ENCODE data around the gene MOB3B. TPM values are rescaled to one million over a fixed set of nuclear protein-coding genes. Genes with fewer than 3 reads are reported as not detected.
"Not testable (repeated sequence)": the region's sequence is repeated elsewhere in the genome, so short reads cannot be mapped to it uniquely, and the experiment has no call there.

MOB3B gene
- total RNA-seq, 1 donor from 2014 or later = 0.94 TPM

DNA sequence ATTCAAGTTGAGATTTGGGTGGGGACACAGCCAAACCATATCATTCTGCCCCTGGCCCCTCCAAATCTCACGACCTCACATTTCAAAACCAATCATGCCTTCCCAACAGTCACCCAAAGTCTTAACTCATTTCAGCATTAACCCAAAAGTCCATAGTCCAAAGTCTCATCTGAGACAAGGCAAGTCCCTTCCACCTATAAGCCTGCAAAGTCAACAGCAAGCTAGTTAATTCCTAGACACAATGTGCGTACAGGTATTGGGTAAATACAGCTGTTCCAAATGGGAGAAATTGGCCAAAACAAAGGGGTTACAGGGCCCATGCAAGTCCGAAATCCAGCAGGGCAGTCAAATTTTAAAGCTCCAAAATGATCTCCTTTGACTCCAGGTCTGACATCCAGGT, 64.7 kb downstream of the MOB3B start:
- H3K4me3 Mint-ChIP-seq (ENCODE audit: low read depth); H3K27me3 Mint-ChIP-seq (ENCODE audit: low read depth); H3K9me3 Mint-ChIP-seq; H3K4me1 Mint-ChIP-seq (ENCODE audit: low read depth); DNase-seq (ENCODE audit: low spot score); H3K36me3 Mint-ChIP-seq (ENCODE audit: low read depth); H3K27ac Mint-ChIP-seq: not testable (repeated sequence)
- intact Hi-C loops (cut with micrococcal nuclease) = loop anchor here (5.0 kb wide), 1 partner anchor 47 kb away; no protein-coding TSS in a partner anchor

DNA sequence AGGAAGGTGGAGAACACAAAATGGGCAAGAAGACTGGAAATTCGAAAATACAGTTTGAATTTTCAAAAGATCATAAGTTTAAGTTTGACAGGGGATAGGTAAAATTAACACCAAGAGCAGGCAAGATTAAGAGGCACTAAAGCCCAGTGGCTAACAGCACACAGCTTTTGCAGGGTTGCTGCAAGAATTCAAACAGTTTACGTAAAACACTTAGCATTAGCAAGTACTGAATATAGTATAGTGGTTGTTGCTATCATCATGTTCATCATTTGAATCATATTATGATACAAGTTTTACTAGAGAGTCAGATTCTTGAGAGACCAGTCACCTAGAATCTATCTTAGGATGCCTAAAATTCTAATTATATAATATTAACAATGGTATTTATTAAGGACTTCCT, 66.8 kb downstream of the MOB3B start:
- Mint-ChIP-seq H3K4me1 (ENCODE audit: low read depth) (no peaks in the 10 kb centered on the region), H3K4me3 (ENCODE audit: low read depth) (no peak overlapping the region), H3K27me3 (ENCODE audit: low read depth) (no peaks in the 10 kb centered on the region), H3K36me3 (ENCODE audit: low read depth) (no peaks in the 10 kb centered on the region), H3K9me3 (no peaks in the 10 kb centered on the region), H3K27ac (no peak overlapping the region)
- intact Hi-C loops (cut with micrococcal nuclease) = loop anchor here (5.0 kb wide), 1 partner anchor 49 kb away; no protein-coding TSS in a partner anchor
- DNase-seq (ENCODE audit: low spot score) = no peak

DNA sequence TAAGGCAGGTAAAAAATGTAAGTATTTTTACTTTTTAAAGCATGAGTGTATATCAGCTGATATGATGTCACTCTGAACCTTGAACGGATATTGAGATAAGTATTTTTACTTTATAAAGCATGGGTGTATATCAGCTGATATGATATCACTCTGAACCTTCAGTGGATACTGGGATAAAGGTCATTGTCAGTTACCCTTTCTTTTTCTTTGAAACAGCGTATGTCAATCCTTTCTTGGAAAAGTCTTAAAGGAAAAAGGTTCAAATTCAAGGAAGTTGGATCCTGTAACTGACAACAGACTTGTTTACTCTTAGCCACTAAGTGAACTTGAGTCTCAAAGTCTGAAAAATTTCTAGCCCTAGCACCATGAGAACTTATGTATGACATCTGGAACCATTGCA, 67.2 kb downstream of the MOB3B start:
- no peaks in the 10 kb centered on the region for H3K4me1 Mint-ChIP-seq (ENCODE audit: low read depth)
- DNase-seq (ENCODE audit: low spot score) = no peak
- H3K27me3 Mint-ChIP-seq (ENCODE audit: low read depth) = no peaks in the 10 kb centered on the region
- no peaks in the 10 kb centered on the region for H3K9me3 Mint-ChIP-seq
- no peak overlapping the region for H3K4me3 Mint-ChIP-seq (ENCODE audit: low read depth)
- no peaks in the 10 kb centered on the region for H3K36me3 Mint-ChIP-seq (ENCODE audit: low read depth)
- no peak overlapping the region for H3K27ac Mint-ChIP-seq
- intact Hi-C loops (cut with micrococcal nuclease) = loop anchor here (5.0 kb wide), 1 partner anchor 50 kb away; no protein-coding TSS in a partner anchor

- no peak for DNase-seq (ENCODE audit: low spot score)
- Mint-ChIP-seq H3K36me3 (ENCODE audit: low read depth) (no peaks in the 10 kb centered on the region), H3K9me3 (no peaks in the 10 kb centered on the region), H3K27me3 (ENCODE audit: low read depth) (no peaks in the 10 kb centered on the region), H3K4me1 (ENCODE audit: low read depth) (no peaks in the 10 kb centered on the region), H3K4me3 (ENCODE audit: low read depth) (no peak overlapping the region), H3K27ac (no peak overlapping the region)
- intact Hi-C loops (cut with micrococcal nuclease) = loop anchor here (5.0 kb wide), 1 partner anchor 52 kb away; no protein-coding TSS in a partner anchor
These were observed 69.2 kb downstream of the MOB3B start for GRCh38 chr9:27460226-27461023.

- no peaks in the 10 kb centered on the region for H3K36me3 Mint-ChIP-seq (ENCODE audit: low read depth)
- H3K27me3 Mint-ChIP-seq (ENCODE audit: low read depth) = peaks cover 2% of the 10 kb centered on the region
- intact Hi-C loops (cut with micrococcal nuclease) = no loop called here
- DNase-seq (ENCODE audit: low spot score) = no peak
- no peak overlapping the region for H3K4me3 Mint-ChIP-seq (ENCODE audit: low read depth)
- H3K27ac Mint-ChIP-seq = no peak overlapping the region
- H3K4me1 Mint-ChIP-seq (ENCODE audit: low read depth) = no peaks in the 10 kb centered on the region
- no peaks in the 10 kb centered on the region for H3K9me3 Mint-ChIP-seq
These were observed 72.2 kb downstream of the MOB3B start for GRCh38 chr9:27457445-27457844.

- intact Hi-C loops (cut with micrococcal nuclease) = no loop called here
These were observed 75.6 kb downstream of the MOB3B start for GRCh38 chr9:27453860-27454553.

DNA sequence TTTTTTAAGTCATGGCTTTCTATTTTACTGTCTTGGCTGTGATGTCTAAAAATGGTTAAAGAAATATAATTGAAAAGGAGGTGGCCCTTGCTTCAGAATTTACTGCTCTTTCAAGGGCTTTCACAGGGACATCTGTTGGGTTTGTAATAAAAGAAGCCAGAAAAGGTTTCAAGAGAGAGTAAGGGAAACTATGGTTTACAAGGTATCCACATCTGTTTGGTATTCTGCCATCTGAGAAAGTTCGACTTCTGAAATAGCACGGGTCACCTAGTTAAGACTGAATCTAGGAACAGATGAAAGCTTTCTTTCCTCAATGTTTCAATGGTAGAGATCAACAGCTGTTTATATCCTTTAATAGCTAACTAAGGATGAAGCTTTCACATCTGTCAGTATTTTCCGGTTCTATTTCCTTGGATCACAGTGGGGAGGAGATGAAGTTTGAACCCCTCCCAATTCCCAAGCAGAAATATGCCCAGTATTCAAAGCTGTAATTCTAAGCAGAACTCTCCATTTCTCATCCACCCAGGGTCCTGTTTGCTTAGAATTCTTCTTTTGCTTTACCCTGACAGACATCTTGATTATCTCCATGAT, 78.3 kb downstream of the MOB3B start:
- Mint-ChIP-seq H3K4me3 (ENCODE audit: low read depth) (no peak overlapping the region), H3K27me3 (ENCODE audit: low read depth) (peaks cover 2% of the 10 kb centered on the region), H3K4me1 (ENCODE audit: low read depth) (no peaks in the 10 kb centered on the region), H3K36me3 (ENCODE audit: low read depth) (no peaks in the 10 kb centered on the region), H3K27ac (no peak overlapping the region), H3K9me3 (no peaks in the 10 kb centered on the region)
- no peak for DNase-seq (ENCODE audit: low spot score)
- intact Hi-C loops (cut with micrococcal nuclease) = no loop called here

More at GRCh38 chr9:27453860-27454553, 75.6 kb downstream of the MOB3B start:
- Mint-ChIP-seq H3K27ac (no peak overlapping the region), H3K36me3 (ENCODE audit: low read depth) (no peaks in the 10 kb centered on the region), H3K27me3 (ENCODE audit: low read depth) (peaks cover 2% of the 10 kb centered on the region), H3K9me3 (no peaks in the 10 kb centered on the region), H3K4me3 (ENCODE audit: low read depth) (no peak overlapping the region), H3K4me1 (ENCODE audit: low read depth) (no peaks in the 10 kb centered on the region)
- DNase-seq (ENCODE audit: low spot score) = no peak

DNA sequence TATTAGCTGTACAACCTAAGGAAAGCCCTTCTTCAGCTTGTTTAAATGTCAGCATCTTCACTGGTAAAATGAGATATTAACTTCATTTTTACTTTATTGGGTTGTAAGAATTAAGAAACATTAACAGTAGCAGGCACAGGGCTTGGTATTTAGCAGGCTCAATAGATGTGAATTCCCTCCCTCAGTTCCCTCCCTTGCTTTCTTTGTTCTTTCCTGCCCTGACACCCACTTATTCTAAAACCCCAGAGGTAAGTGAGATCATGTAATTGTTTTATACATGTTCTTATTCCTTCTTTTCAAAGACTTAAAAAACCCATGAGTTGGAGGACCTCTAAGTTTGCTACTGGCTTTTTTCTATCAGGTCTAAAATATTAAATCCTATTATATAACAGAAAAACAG, 78.9 kb downstream of the MOB3B start:
- DNase-seq (ENCODE audit: low spot score) = no peak
- Mint-ChIP-seq H3K36me3 (ENCODE audit: low read depth) (no peaks in the 10 kb centered on the region), H3K4me3 (ENCODE audit: low read depth) (no peak overlapping the region), H3K9me3 (no peaks in the 10 kb centered on the region), H3K4me1 (ENCODE audit: low read depth) (no peaks in the 10 kb centered on the region), H3K27ac (no peak overlapping the region), H3K27me3 (ENCODE audit: low read depth) (peaks cover 2% of the 10 kb centered on the region)
- intact Hi-C loops (cut with micrococcal nuclease) = no loop called here

GRCh38 chr9:27448356-27448755, 81.3 kb downstream of the MOB3B start:
- H3K36me3 Mint-ChIP-seq (ENCODE audit: low read depth); H3K9me3 Mint-ChIP-seq; H3K27ac Mint-ChIP-seq; DNase-seq (ENCODE audit: low spot score); H3K4me3 Mint-ChIP-seq (ENCODE audit: low read depth); intact Hi-C loops (cut with micrococcal nuclease); H3K4me1 Mint-ChIP-seq (ENCODE audit: low read depth); H3K27me3 Mint-ChIP-seq (ENCODE audit: low read depth): not testable (repeated sequence)

- no peaks in the 10 kb centered on the region for H3K36me3 Mint-ChIP-seq (ENCODE audit: low read depth)
- no peak overlapping the region for H3K27ac Mint-ChIP-seq
- intact Hi-C loops (cut with micrococcal nuclease) = no loop called here
- H3K9me3 Mint-ChIP-seq = no peaks in the 10 kb centered on the region
- peaks cover 2% of the 10 kb centered on the region for H3K27me3 Mint-ChIP-seq (ENCODE audit: low read depth)
- no peaks in the 10 kb centered on the region for H3K4me1 Mint-ChIP-seq (ENCODE audit: low read depth)
- no peak overlapping the region for H3K4me3 Mint-ChIP-seq (ENCODE audit: low read depth)
- DNase-seq (ENCODE audit: low spot score) = no peak
These were observed 82.5 kb downstream of the MOB3B start for GRCh38 chr9:27447031-27447683.

- intact Hi-C loops (cut with micrococcal nuclease) = no loop called here
- no peak overlapping the region for H3K27ac Mint-ChIP-seq
These were observed 83.9 kb downstream of the MOB3B start for GRCh38 chr9:27445688-27446087.

DNA sequence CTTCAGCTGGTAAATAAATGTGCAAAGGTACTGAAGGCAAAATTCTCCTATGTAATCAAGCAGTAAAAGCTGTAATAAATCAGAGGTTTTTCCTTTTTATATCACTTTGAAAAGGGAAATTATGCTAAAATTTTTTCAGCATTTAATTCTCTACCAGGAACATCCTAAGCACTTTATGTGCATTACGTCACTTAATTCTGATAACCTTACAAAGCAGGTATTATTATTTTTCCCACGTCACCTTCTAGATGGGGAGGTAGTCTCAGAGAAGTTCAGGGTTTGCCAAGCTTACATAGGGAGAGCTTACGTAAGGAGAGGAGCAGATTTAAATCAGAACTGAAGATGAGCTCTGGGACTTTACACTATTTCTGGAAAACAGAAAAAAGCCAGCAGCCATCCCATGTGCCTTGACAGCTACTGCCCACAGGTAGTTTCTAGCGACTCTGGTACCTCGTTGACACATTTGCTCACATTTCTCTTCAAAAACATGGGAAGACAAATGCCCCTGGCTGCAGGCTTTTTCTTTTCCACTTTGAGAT, 84.5 kb downstream of the MOB3B start:
- H3K4me3 Mint-ChIP-seq (ENCODE audit: low read depth) = no peak overlapping the region
- H3K4me1 Mint-ChIP-seq (ENCODE audit: low read depth) = peaks cover 2% of the 10 kb centered on the region

More at GRCh38 chr9:27445688-27446087, 83.9 kb downstream of the MOB3B start:
- Mint-ChIP-seq H3K4me3 (ENCODE audit: low read depth) (no peak overlapping the region), H3K36me3 (ENCODE audit: low read depth) (no peaks in the 10 kb centered on the region), H3K4me1 (ENCODE audit: low read depth) (peaks cover 2% of the 10 kb centered on the region), H3K27me3 (ENCODE audit: low read depth) (peaks cover 2% of the 10 kb centered on the region), H3K9me3 (no peaks in the 10 kb centered on the region)
- no peak for DNase-seq (ENCODE audit: low spot score)

More for the DNA sequence above, 84.5 kb downstream of the MOB3B start:
- Mint-ChIP-seq H3K27ac (no peak overlapping the region), H3K9me3 (no peaks in the 10 kb centered on the region), H3K36me3 (ENCODE audit: low read depth) (no peaks in the 10 kb centered on the region), H3K27me3 (ENCODE audit: low read depth) (peaks cover 2% of the 10 kb centered on the region)
- intact Hi-C loops (cut with micrococcal nuclease) = no loop called here
- no peak for DNase-seq (ENCODE audit: low spot score)

Measured in activated T-helper 2 cell treated with anti-CD3 and anti-CD28 coated beads, Interferon-gamma antibody, Interleukin-2, Interleukin-4, amounts not matched to agents 10 μg/mL and 5 μg/mL and 100 μg/mL, durations not matched to agents 14 hours and 24 hours and 36 hours (primary cell).